ENCODE results near the gene SHC2.
"Not testable (repeated sequence)": the region's sequence is repeated elsewhere in the genome, so short reads cannot be mapped to it uniquely, and the experiment has no call there.

SHC2 gene

DNA sequence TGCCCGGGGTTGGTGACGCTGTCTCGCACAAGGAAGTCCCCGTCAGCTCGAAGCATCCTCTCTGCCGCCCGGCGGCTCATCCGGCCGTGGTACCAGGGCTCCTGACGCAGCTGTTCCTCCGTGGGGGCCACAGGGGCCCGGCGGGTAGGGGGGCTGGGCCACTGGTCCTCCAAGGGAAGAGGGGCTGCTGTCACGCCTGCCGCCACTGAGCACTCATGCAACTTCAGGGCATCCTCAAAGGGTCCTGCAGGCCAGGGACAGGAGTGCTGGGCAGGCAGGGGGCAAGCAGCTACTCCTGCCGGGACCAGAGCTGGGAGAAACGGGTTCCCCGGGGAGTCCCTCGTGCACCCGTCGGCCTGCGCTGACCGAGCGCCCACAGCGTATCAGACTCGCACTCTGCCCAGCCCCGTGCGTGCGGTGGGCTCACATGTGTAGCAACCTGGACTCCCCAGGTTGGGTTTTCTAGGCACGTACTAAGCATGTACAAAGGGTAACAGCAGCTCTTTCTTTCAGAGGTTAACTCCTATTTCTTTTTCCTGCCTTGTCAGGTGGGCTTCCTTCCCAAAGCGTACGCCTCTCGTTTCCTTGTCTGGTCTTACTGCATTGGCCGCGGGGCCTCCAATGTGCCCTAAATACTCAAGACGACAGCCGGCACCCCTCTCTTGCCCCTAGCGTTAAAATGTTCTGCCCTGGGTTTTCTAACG is 38.5 kb downstream of the SHC2 start:
- DNase-seq, result no peak

DNA sequence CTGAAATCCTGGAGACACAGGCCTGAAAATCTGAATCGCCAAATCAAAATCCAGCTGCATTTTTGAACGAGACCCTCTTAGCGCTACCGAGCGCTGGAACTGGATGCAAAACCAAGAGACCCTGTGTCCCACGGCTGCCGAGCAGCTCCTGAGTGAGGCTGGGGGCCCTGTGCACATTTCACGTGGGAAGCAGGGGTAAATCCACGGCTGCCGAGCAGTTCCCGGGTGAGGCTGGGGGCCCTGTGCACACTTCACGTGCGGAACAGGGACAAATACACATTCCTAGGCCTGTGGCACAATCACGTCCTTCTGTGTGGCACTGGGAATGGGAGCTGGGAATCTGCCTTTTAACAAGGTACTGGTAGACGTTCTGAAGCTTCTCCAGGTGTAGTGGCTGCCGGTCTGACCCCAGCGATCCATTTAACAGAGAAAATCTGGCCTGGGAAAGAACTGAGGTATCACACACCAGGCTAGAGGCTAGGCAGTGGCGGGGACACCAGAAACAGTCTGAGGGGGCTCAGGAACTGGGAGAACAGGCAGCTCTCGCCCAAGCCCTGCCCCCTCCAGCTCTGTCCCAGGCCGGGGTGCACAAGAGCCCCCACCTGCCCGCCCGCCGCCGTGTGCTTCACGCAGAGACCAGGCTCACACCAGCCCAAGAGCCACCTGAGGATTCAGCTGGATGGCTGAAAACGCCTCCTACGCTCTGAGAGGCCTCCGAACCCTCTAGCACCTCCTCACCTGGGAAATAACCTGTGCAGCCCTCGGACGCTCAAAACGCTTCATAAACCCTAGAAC is 40.9 kb downstream of the SHC2 start:
- DNase-seq, result no peak

DNA sequence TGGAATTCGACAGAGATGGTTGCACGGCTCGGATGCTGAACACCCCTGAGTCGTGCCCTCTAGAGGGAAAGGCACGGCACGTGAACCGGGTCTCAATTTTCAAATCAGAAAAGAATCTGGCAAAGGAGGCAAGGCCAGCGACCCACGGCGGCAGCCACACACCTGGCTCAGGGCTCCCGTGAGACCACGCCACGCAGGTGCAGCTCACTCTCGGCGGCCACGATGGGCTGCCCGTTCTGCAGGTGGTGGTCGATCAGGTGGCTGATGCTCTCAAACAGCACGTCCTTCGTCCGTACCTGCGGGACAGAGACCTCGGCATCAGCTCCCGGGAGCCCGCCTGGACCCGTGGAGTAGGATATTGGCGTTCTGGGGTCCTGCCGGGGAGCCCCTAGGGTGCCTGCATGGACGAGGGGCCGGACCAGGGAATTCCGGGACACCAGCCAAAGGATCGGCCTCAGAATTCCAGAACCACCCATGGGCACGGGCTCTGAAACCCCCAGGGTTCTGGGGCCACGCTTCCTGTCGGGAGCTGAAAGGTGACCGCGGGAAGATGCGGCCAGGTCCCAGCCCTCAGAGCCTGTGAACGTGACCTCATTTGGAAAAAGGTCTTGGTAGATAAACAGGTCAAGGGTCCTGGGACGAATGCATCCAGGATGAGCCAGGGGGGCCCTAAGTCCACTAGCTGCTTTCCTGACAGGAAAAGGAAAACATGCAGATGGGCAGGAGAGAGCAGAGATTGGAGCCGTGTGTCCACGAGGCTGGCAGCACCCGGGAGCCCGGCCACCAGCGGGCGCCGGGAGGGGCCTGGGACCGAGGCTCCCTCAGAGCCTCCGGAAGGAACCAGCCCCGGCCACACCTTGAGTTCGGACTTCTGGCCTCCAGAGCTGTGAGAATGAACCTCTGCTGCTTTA is 41.8 kb downstream of the SHC2 start:
- DNase-seq, result no peak

- no peak for DNase-seq
Measured at GRCh38 chr19:416416-416815, 44.4 kb downstream of the SHC2 start.

- no peak for DNase-seq
Measured at GRCh38 chr19:415292-415691, 45.5 kb downstream of the SHC2 start.

DNA sequence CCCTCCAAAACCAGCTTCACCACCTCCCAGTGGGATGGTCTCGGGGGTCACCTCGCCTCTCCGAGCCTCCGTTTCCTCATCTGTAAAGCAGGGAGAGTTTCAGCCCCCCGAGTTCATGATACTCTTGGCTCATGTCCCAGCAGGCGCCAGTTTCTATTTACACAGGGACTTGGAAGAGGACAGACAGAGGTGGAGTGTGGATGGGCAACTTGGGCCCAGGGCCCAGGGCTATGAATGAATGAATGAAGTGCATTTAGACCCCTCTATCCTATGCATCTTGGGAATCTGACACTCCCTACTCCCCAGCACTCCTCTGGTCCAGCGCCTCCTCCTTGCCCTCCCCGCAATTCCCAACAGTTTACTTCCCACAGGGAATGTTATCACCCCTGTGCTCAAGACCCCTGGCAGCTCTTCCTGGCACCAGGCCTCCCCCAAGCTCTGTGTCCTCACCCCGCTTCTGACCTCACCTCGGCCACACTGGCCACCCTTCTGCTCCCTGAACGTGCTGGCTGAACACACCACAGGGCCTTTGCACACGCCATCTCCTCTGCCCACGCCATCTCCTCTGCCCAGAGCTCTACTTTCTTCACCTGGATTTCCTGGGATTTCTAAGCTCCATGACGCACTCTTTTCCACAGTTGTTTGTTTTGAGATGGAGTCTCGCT is 46.9 kb downstream of the SHC2 start:
- no peak for DNase-seq

GRCh38 chr19:412356-413355 is 48.2 kb downstream of the SHC2 start:
- DNase-seq, result no peak

DNA sequence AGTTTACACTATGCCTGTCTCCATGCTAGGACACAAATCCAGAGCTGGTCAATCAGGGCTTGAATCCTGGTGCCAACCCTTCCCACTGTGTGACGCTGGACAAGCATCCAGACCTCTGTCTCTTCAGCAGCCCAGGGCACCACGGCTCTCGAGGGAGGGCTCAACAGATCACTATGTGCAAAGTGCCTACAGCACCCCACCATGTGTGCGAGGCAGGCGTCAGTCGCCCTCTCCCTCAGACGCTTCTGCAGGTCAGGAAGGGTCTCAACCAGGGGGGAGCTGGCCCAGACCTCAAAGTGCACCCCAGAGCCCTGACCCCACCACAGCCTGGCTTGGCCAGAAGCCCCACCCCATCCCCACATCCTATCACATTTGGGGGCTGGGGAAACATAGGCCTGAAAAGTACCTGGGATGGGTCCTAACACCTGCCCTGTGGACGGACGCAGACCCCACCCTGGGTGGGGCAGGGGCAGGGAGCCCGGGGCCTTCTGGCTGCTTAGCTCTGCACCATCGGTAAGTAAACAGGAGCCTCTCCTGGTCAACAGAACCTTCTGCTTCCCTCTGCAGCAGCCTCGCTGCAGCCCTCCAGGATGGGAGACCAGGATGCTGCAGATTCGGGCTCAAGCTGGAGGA is 49.0 kb downstream of the SHC2 start:
- DNase-seq, result no peak

- DNase-seq, result not testable (repeated sequence)
Measured at GRCh38 chr19:411121-411722, 49.6 kb downstream of the SHC2 start.

DNA sequence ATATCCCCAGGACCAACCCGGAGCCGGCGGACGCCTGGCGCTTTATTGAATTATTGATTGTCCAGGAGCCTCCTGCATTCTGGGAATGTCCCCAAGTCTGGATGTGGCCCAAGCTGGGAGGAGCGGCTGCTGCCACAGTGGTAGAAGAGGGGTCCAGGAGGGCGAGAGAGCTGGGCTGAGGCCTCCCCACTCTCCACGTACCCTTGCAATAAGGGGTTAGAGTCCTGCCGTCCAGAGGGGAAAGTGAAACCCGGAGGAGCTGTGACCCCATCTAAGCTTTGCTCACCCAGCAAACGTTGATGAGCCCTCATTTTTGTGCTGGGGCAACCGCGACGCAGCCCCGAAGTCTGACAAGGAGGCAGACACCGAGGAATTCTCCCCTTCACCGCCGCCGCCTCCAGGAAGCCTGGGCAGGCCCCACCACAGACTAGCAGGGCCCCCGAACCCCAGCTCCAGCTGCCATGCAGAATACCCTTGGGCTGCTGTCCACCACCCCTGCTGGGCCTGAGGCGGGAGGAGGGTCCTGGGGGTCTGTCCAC is 50.5 kb downstream of the SHC2 start:
- no peak for DNase-seq

- DNase-seq, result no peak
Measured at GRCh38 chr19:409516-410242, 51.2 kb downstream of the SHC2 start.

DNA sequence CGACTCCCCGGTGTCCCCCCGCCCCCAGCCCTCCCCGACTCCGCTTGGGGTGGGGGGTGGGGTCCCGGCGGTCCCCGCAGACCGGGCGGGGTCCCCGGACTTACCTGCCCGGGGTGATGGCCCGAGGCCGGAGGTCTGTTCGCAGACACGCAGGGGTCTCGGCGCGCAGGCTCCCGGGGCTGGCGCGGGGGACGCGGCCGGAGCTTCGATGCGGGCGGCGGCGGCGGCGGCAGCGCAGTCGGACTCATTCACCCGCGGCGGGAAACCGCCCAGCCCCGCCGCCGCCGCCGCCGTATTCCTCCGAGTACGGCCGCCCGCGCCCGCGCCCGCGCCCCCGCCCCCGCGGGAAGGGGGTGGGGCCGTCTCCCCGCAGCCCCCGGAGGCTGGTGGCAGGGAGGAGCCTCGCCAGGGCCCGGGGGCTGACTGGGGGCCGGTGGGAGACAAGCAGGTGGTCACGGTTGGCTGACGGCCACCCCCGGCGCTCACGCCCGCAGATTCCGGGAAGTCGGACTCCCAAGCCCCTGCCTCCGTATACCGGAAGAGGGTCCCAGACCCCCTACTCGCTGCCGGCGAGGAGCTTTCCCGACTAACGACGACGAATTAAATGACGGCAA is 51.8 kb downstream of the SHC2 start, which contains the start of gene C2CD4C:
C2CD4C (minus strand) TSS at position 246 of the 614 bp plus-strand sequence. CDS start 786 bp downstream, outside the sequence.
- peak; percentile 51 for DNase-seq

GRCh38 chr19:408441-408901 is 52.4 kb downstream of the SHC2 start:
- no peak for DNase-seq

GRCh38 chr19:407511-408440 is 53.1 kb downstream of the SHC2 start:
- no peak for DNase-seq

DNA sequence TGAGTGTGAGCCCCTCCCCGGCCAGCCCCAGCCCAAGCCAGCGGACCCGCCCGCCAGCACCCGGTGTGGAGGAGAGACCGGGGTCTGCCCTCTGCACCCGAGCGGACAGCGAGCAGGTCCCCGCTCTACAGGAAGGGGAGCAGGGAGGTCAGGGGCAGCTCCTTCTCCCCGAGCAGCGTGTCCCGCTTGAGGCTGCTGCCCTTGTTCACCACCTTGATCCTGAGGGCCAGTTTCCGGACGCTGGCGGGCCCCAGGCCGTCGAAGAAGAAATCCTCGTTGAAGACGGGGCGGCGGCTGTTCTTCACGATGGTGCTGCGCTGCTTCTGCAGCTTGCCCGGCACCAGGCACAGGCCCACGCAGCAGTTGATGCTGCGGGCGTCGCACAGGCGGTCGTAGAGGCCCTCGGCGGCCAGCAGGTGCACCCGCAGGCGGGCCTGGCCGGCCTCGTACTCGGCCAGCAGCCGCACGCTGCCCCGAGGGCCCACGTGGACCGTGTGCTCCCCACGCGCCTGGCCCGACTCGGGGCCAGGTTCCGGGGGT is 53.8 kb downstream of the SHC2 start:
- no peak for DNase-seq

- no peak for DNase-seq
Measured at GRCh38 chr19:406135-406781, 54.6 kb downstream of the SHC2 start.
